ENCODE results near the gene KRT31. TPM values are rescaled to one million over a fixed set of nuclear protein-coding genes. Genes with fewer than 3 reads are reported as not detected.

Gene KRT31
- total and polyA plus RNA-seq, 2 of the 8 experiments (the other 6 are each of a cell fraction or from before 2014, with no cell fraction given), result not detected

GRCh38 chr17:41363881-41364280, 33.5 kb downstream of the KRT31 start (continued):
- TF ChIP-seq, protein P1, sequence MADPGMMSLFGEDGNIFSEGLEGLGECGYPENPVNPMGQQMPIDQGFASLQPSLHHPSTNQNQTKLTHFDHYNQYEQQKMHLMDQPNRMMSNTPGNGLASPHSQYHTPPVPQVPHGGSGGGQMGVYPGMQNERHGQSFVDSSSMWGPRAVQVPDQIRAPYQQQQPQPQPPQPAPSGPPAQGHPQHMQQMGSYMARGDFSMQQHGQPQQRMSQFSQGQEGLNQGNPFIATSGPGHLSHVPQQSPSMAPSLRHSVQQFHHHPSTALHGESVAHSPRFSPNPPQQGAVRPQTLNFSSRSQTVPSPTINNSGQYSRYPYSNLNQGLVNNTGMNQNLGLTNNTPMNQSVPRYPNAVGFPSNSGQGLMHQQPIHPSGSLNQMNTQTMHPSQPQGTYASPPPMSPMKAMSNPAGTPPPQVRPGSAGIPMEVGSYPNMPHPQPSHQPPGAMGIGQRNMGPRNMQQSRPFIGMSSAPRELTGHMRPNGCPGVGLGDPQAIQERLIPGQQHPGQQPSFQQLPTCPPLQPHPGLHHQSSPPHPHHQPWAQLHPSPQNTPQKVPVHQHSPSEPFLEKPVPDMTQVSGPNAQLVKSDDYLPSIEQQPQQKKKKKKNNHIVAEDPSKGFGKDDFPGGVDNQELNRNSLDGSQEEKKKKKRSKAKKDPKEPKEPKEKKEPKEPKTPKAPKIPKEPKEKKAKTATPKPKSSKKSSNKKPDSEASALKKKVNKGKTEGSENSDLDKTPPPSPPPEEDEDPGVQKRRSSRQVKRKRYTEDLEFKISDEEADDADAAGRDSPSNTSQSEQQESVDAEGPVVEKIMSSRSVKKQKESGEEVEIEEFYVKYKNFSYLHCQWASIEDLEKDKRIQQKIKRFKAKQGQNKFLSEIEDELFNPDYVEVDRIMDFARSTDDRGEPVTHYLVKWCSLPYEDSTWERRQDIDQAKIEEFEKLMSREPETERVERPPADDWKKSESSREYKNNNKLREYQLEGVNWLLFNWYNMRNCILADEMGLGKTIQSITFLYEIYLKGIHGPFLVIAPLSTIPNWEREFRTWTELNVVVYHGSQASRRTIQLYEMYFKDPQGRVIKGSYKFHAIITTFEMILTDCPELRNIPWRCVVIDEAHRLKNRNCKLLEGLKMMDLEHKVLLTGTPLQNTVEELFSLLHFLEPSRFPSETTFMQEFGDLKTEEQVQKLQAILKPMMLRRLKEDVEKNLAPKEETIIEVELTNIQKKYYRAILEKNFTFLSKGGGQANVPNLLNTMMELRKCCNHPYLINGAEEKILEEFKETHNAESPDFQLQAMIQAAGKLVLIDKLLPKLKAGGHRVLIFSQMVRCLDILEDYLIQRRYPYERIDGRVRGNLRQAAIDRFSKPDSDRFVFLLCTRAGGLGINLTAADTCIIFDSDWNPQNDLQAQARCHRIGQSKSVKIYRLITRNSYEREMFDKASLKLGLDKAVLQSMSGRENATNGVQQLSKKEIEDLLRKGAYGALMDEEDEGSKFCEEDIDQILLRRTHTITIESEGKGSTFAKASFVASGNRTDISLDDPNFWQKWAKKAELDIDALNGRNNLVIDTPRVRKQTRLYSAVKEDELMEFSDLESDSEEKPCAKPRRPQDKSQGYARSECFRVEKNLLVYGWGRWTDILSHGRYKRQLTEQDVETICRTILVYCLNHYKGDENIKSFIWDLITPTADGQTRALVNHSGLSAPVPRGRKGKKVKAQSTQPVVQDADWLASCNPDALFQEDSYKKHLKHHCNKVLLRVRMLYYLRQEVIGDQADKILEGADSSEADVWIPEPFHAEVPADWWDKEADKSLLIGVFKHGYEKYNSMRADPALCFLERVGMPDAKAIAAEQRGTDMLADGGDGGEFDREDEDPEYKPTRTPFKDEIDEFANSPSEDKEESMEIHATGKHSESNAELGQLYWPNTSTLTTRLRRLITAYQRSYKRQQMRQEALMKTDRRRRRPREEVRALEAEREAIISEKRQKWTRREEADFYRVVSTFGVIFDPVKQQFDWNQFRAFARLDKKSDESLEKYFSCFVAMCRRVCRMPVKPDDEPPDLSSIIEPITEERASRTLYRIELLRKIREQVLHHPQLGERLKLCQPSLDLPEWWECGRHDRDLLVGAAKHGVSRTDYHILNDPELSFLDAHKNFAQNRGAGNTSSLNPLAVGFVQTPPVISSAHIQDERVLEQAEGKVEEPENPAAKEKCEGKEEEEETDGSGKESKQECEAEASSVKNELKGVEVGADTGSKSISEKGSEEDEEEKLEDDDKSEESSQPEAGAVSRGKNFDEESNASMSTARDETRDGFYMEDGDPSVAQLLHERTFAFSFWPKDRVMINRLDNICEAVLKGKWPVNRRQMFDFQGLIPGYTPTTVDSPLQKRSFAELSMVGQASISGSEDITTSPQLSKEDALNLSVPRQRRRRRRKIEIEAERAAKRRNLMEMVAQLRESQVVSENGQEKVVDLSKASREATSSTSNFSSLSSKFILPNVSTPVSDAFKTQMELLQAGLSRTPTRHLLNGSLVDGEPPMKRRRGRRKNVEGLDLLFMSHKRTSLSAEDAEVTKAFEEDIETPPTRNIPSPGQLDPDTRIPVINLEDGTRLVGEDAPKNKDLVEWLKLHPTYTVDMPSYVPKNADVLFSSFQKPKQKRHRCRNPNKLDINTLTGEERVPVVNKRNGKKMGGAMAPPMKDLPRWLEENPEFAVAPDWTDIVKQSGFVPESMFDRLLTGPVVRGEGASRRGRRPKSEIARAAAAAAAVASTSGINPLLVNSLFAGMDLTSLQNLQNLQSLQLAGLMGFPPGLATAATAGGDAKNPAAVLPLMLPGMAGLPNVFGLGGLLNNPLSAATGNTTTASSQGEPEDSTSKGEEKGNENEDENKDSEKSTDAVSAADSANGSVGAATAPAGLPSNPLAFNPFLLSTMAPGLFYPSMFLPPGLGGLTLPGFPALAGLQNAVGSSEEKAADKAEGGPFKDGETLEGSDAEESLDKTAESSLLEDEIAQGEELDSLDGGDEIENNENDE (IDR thresholded peaks at IDR 0.05; ENCODE audit: insufficient replicate concordance, low read length), result no peak
- TF ChIP-seq BCL11A (IDR thresholded peaks at IDR 0.05; ENCODE audit: low read depth in 2 of 2, low read length in 2 of 2) (no peak), E2F6 (IDR thresholded peaks at IDR 0.05) (no peak), USF2 (IDR thresholded peaks at IDR 0.05; ENCODE audit: low read length) (no peak), RFX5 (IDR thresholded peaks at IDR 0.05; ENCODE audit: borderline replicate concordance, low read depth, low read length) (no peak)
- TF ChIP-seq, protein P2, sequence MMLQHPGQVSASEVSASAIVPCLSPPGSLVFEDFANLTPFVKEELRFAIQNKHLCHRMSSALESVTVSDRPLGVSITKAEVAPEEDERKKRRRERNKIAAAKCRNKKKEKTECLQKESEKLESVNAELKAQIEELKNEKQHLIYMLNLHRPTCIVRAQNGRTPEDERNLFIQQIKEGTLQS (IDR thresholded peaks at IDR 0.05; ENCODE audit: insufficient read depth, low read depth, low read length), result no peak
